GM18502 (cell line): ENCODE results near the gene NXPH4.

Experiments used
- ATAC-seq: cut with Tn5 transposase; IDR thresholded peaks from one replicate; pipeline ENCODE4 v1.9.1; 2021; ENCODE audit warnings: mild to moderate bottlenecking; ENCODE audit not compliant: unreplicated experiment, poor library complexity

Gene NXPH4

DNA sequence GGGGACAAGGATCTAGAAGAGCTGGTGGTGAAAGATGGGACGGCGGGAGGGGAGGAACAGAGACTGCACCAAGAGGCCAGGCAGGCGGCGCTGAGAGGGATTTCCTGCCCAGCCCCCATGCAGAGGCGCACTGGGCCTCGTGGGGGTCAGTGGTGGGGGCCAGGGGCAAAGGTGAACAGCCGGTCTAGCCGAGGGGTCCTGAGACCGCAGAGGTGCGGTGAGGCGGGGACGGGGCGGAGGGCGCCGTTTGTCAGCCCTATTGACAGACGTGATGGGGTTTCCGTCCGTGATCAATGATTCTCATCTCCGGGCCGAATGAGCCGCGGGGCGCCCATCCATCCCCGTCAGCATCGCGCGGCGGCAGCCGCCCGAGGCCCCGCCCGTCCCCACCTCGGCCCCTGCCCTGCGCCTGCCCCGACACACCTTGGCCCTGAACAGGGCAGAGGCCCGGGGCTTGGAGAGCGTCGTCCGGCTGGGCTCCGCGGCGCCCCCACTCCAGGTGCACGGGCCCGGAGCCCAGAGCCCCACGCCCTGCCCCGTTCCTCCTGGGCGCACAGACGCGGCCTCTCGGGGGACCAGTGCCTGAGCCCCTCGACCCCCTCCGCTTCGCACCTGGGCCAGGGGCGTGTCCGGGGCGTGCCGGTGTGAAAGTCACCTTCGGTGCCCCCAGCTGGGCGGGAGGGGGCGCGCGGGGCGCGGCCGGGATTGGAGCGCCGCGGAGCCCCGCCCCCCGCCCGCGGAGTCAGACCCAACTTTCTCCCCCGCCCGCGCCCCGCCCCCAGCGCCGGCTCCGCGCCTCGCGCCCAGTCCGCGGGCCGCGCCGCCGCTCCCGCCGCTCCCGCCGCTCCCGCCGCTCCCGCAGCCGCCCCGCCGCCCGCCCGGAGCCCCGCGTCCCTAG, at the start of gene NXPH4:
Gene NXPH4, plus strand, starts transcription at position 781 of the 898 bp plus-strand sequence. CDS start 176 bp downstream, outside the sequence.
- ATAC-seq = peak; percentile 27

- ATAC-seq = no peak
Observed at GRCh38 chr12:57166971-57167371, 49.6 kb upstream of the NXPH4 start.

GRCh38 chr12:57168058-57168457, 48.5 kb upstream of the NXPH4 start:
- ATAC-seq = no peak

DNA sequence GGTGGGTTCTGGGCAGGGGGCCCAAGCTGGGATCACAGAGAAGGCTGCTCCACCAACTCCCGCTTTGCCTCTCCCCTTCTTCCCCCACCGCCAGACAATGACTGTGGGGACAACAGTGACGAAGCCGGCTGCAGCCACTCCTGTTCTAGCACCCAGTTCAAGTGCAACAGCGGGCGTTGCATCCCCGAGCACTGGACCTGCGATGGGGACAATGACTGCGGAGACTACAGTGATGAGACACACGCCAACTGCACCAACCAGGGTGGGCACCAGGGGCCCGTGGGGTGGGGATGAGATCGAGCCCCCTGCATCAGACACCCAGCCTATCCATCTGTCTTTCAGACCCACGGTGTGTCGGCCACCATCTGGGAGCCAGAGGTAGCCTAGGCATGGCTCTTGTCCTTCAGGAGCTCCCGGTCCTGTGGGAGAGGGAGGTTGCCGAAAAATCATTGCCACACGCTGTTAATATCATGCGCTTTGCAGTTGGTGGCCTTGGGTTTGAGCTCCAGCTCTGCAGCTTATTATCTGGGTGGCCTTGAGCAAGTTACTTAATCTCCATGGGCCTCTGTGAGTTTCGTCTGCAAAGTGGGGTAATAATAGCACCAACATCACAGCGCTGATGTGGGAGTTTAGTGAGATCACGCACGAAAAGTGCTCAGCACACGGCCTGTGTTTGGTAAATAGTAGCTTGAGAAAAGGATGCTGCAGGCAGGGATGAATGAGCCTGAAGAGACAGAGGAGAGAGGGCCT, 47.4 kb upstream of the NXPH4 start:
- no peak for ATAC-seq

DNA sequence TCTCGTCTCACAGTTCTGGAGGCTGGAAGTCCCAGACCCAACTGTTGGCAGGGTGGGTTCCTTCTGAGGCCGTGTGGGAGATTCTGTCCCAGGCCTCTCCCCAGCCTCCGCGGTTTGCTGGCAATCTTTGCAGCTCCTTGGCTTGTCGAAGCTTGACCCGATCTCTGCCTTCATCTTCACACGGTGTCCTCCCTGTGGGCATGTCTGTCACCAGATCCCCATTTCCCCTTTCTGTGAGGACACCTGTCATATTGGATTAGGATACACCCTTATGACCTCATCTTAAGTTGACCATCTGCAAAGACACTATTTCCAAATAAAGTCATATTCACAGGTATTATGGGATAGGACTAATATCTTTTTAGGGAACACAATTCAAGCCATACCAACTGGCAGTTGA, 46.6 kb upstream of the NXPH4 start:
- no peak for ATAC-seq

- no peak for ATAC-seq
Observed at GRCh38 chr12:57170408-57170807, 46.2 kb upstream of the NXPH4 start.

DNA sequence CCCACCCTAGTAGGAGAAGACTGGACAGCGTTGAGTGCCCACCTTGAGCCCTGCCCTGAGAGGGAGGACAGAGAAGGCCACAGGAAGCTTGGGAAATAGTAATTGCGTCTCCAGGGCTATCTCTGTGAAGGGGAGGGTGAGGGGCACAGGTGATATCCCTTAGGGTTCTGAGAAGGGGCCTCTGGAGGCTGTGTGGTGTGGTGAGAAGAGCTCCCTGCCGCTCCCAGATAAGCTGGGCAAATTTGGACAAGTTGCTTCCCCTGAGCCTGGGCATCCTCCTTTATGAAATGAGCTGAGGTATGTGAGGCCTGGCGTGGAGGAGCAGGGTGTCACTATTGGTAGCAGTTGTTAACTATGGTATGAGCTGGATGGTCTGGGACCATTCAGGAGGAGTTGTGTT, 45.7 kb upstream of the NXPH4 start:
- no peak for ATAC-seq

GRCh38 chr12:57171668-57172067, 44.9 kb upstream of the NXPH4 start:
- no peak for ATAC-seq

DNA sequence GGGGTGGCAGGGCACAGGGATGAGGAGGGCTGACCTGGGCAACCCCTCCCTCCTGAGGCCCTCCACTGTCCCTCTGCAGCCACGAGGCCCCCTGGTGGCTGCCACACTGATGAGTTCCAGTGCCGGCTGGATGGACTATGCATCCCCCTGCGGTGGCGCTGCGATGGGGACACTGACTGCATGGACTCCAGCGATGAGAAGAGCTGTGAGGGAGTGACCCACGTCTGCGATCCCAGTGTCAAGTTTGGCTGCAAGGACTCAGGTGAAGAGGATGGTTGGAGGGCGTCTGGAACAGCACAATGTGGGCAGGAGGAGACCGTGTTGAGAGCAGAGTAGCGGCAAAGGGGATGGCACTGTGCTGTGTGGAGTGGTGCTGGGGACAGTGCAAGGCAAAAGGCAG, 43.5 kb upstream of the NXPH4 start:
- no peak for ATAC-seq

GRCh38 chr12:57173683-57174082, 42.9 kb upstream of the NXPH4 start:
- no peak for ATAC-seq

GRCh38 chr12:57175428-57176138, 41.0 kb upstream of the NXPH4 start:
- ATAC-seq = no peak

- ATAC-seq = no peak
Observed at GRCh38 chr12:57176139-57176477, 40.5 kb upstream of the NXPH4 start.

DNA sequence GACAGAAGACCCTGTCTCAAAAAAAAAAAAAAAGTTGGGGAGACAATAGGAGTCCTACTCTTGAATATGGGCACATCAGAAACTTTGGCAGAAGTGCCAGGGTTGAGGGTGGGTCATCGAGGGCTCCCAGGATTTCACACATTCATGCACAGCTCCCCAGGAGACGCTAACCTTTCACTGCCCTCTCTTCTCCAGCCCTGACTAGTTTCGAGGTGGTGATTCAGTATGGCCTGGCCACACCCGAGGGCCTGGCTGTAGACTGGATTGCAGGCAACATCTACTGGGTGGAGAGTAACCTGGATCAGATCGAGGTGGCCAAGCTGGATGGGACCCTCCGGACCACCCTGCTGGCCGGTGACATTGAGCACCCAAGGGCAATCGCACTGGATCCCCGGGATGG, 39.7 kb upstream of the NXPH4 start:
- ATAC-seq = no peak

DNA sequence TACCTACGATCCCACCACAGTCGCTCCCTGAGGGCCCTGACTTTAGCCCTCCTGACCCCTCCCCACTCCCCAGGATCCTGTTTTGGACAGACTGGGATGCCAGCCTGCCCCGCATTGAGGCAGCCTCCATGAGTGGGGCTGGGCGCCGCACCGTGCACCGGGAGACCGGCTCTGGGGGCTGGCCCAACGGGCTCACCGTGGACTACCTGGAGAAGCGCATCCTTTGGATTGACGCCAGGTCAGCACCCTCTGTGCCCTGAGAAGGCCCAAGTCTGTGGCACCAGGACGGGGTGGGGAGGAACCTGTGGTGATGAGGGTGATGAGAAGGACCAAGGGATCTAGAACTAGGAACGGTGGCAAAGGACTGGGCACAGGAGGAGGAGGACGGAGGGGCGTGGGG, 39.2 kb upstream of the NXPH4 start:
- ATAC-seq = no peak

- no peak for ATAC-seq
Observed at GRCh38 chr12:57178213-57178612, 38.4 kb upstream of the NXPH4 start.

GRCh38 chr12:57179331-57180086, 37.1 kb upstream of the NXPH4 start:
- no peak for ATAC-seq

DNA sequence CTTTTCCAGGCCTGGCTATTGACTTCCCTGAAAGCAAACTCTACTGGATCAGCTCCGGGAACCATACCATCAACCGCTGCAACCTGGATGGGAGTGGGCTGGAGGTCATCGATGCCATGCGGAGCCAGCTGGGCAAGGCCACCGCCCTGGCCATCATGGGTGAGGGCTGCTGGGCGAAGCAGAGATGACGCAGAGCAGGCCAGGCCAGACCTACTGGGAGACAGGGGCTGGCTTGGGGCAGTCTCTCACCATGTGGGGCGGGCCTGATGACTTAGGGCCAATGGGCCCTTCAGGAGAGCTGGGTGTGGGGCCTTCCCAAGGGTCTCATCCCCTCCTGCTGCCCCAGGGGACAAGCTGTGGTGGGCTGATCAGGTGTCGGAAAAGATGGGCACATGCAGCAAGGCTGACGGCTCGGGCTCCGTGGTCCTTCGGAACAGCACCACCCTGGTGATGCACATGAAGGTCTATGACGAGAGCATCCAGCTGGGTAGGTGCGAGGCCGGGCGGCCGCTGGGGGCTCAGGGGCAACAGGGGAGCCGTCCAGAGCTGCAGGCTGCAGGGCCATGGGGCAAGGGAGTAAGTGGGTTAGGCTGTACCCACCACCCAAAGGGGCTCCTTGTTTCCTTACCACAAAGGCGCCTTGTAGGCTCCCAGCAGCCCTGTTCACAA, 36.1 kb upstream of the NXPH4 start:
- no peak for ATAC-seq

- no peak for ATAC-seq
Observed at GRCh38 chr12:57181072-57181471, 35.5 kb upstream of the NXPH4 start.

GRCh38 chr12:57181561-57182155, 34.9 kb upstream of the NXPH4 start:
- no peak for ATAC-seq
